Occipital lobe (tissue), 2 donors: ENCODE data around the gene WWOX. TPM values are rescaled to one million over a fixed set of nuclear protein-coding genes. Genes with fewer than 3 reads are reported as not detected.

Experiments
- DNase-seq: peaks from one replicate; lab custom pipeline; 2025; lab: John Stamatoyannopoulos, UW
- total RNA-seq: library from RNA; depleted of rRNA; stranded (reverse); fragments of >200 nt; gene quantifications from one replicate; pipeline ENCODE4 v1.2.3, GENCODE V29; 2014

WWOX gene
- total RNA-seq, 1 donor from 2014 or later: 20.9 TPM

GRCh38 chr16:79006765-79007164 is 907.3 kb downstream of the WWOX start:
- DNase-seq: no peak

- no peak for DNase-seq
Observed at GRCh38 chr16:79007614-79008013, 908.2 kb downstream of the WWOX start.

- no peak for DNase-seq
Observed at GRCh38 chr16:79008036-79008868, 908.8 kb downstream of the WWOX start.

GRCh38 chr16:79008869-79009179 is 909.4 kb downstream of the WWOX start:
- DNase-seq: no peak

GRCh38 chr16:79009896-79010295 is 910.4 kb downstream of the WWOX start:
- DNase-seq: no peak

GRCh38 chr16:79011282-79011681 is 911.8 kb downstream of the WWOX start:
- DNase-seq: no peak

GRCh38 chr16:79012671-79013434 is 913.4 kb downstream of the WWOX start:
- DNase-seq: no peak

- no peak for DNase-seq
Observed at GRCh38 chr16:79013930-79014660, 914.6 kb downstream of the WWOX start.

- no peak for DNase-seq
Observed at GRCh38 chr16:79018650-79019429, 919.4 kb downstream of the WWOX start.

- no peak for DNase-seq
Observed at GRCh38 chr16:79019431-79019830, 920.0 kb downstream of the WWOX start.

GRCh38 chr16:79021991-79022630 is 922.7 kb downstream of the WWOX start:
- DNase-seq: no peak

- DNase-seq: no peak
Observed at GRCh38 chr16:79026117-79026516, 926.7 kb downstream of the WWOX start.

- no peak for DNase-seq
Observed at GRCh38 chr16:79036541-79036940, 937.1 kb downstream of the WWOX start.

- DNase-seq: no peak
Observed at GRCh38 chr16:79037521-79038373, 938.3 kb downstream of the WWOX start.

- DNase-seq: no peak
Observed at GRCh38 chr16:79041206-79041605, 941.8 kb downstream of the WWOX start.

GRCh38 chr16:79042141-79042540 is 942.7 kb downstream of the WWOX start:
- DNase-seq: no peak

- DNase-seq: no peak
Observed at GRCh38 chr16:79042886-79043285, 943.4 kb downstream of the WWOX start.

- DNase-seq: no peak
Observed at GRCh38 chr16:79045191-79045590, 945.7 kb downstream of the WWOX start.

GRCh38 chr16:79047337-79047736 is 947.9 kb downstream of the WWOX start:
- DNase-seq: no peak

GRCh38 chr16:79049040-79049439 is 949.6 kb downstream of the WWOX start:
- no peak for DNase-seq
